ENCODE data around the gene SLC17A5. TPM values are rescaled to one million over a fixed set of nuclear protein-coding genes. Genes with fewer than 3 reads are reported as not detected.
"Not testable (repeated sequence)": the region's sequence is repeated elsewhere in the genome, so short reads cannot be mapped to it uniquely, and the experiment has no call there.

The SLC17A5 gene
- total RNA-seq, 1 donor from 2014 or later, result 8.1 TPM

DNA sequence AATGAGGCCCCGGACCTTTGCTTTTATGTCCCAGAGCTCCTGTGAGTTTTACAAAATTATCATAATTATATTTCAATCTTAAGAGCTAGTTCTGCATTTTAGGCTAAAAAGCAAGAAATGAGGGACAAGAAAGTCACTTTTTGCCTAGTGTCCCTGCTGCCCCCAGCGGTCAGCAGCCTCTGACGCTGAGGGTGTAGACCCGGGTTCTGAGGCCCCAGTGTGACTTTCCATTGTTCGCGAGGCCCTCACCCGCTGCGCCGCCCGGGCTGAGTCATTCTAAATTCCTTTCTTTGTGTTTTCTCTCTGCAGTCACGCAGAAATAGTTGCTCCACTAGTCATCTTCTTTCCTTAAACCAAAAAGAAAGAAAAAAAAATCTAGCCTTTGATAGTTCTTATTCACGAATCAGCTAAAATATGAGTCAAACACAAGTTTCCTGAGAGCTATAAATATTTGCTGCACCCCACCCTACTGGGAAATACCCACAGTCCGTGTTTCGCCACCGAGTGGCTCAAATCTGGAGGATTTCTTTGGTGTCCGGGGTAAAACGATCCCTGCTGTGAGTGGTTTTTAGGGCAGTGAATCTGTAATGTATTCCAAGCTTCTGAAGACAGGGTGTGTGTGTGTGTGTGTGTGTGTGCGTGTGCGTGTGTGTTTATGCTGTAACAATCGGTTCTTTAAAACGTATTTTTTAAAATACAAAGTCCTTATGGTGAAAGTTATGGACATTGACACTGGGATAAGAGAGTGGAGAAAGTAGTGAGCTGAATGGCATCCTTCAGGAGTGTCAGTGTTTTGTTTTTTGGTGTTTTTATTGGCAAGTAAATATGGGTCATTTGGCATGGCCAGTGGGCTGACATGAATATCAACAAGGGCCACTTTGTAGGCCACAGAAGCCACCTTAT lies 73.3 kb downstream of the SLC17A5 start:
- no peaks in the 10 kb centered on the region for H3K27me3 Mint-ChIP-seq
- peak overlapping the region; percentile 0 for H3K4me3 Mint-ChIP-seq (ENCODE audit: low read depth)
- peaks cover 3% of the 10 kb centered on the region for H3K36me3 Mint-ChIP-seq (ENCODE audit: insufficient read depth)
- H3K27ac Mint-ChIP-seq, result peak overlapping the region; percentile 99
- DNase-seq (ENCODE audit: low spot score, unreplicated experiment), result peak; percentile 65
- peaks cover 7% of the 10 kb centered on the region for H3K9me3 Mint-ChIP-seq (ENCODE audit: low read depth)
- TF ChIP-seq CTCF (IDR thresholded peaks at IDR 0.05; ENCODE audit: unreplicated experiment), result peak; percentile 64
- peaks cover 19% of the 10 kb centered on the region for H3K4me1 Mint-ChIP-seq (ENCODE audit: low read depth)

DNA sequence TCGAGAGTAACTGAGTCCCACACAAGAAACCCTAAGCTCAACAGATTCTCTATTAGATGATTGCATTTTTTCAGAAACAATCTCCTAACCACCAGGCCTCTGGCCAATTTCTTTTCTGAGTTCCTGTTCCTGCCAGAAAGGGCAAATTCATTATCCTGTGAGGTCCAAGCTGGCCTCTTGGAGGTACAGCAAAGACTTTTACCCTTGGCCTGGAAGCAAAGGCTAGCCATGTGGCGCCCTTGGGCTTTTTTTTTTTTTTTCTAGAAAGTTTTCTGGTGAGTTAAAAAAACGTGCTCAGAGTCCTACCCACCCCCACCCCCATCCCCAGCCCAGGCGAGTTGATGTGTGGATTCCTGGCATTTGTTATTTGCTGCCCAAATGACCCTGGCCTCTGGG lies 73.9 kb downstream of the SLC17A5 start:
- H3K4me3 Mint-ChIP-seq (ENCODE audit: low read depth), result peak overlapping the region; percentile 0
- peaks cover 14% of the 10 kb centered on the region for H3K4me1 Mint-ChIP-seq (ENCODE audit: low read depth)
- TF ChIP-seq CTCF (IDR thresholded peaks at IDR 0.05; ENCODE audit: unreplicated experiment), result no peak
- peaks cover 7% of the 10 kb centered on the region for H3K9me3 Mint-ChIP-seq (ENCODE audit: low read depth)
- no peaks in the 10 kb centered on the region for H3K27me3 Mint-ChIP-seq
- H3K36me3 Mint-ChIP-seq (ENCODE audit: insufficient read depth), result peaks cover 3% of the 10 kb centered on the region
- peak overlapping the region; percentile 99 for H3K27ac Mint-ChIP-seq
- DNase-seq (ENCODE audit: low spot score, unreplicated experiment), result no peak

- peaks cover 3% of the 10 kb centered on the region for H3K36me3 Mint-ChIP-seq (ENCODE audit: insufficient read depth)
- TF ChIP-seq CTCF (IDR thresholded peaks at IDR 0.05; ENCODE audit: unreplicated experiment), result no peak
- peak overlapping the region; percentile 99 for H3K27ac Mint-ChIP-seq
- no peak overlapping the region for H3K4me3 Mint-ChIP-seq (ENCODE audit: low read depth)
- peaks cover 7% of the 10 kb centered on the region for H3K9me3 Mint-ChIP-seq (ENCODE audit: low read depth)
- H3K4me1 Mint-ChIP-seq (ENCODE audit: low read depth), result peaks cover 14% of the 10 kb centered on the region
- no peak for DNase-seq (ENCODE audit: low spot score, unreplicated experiment)
- no peaks in the 10 kb centered on the region for H3K27me3 Mint-ChIP-seq
Observed at GRCh38 chr6:73579389-73579788, 74.4 kb downstream of the SLC17A5 start.

- peaks cover 20% of the 10 kb centered on the region for H3K4me1 Mint-ChIP-seq (ENCODE audit: low read depth)
- no peak overlapping the region for H3K4me3 Mint-ChIP-seq (ENCODE audit: low read depth)
- DNase-seq (ENCODE audit: low spot score, unreplicated experiment), result no peak
- peaks cover 7% of the 10 kb centered on the region for H3K9me3 Mint-ChIP-seq (ENCODE audit: low read depth)
- no peaks in the 10 kb centered on the region for H3K27me3 Mint-ChIP-seq
- no peak for TF ChIP-seq CTCF (IDR thresholded peaks at IDR 0.05; ENCODE audit: unreplicated experiment)
- peaks cover 3% of the 10 kb centered on the region for H3K36me3 Mint-ChIP-seq (ENCODE audit: insufficient read depth)
- peak overlapping the region; percentile 31 for H3K27ac Mint-ChIP-seq
Observed at GRCh38 chr6:73577676-73578075, 76.1 kb downstream of the SLC17A5 start.

- not testable (repeated sequence) for H3K4me3 Mint-ChIP-seq (ENCODE audit: low read depth); H3K27me3 Mint-ChIP-seq; H3K9me3 Mint-ChIP-seq (ENCODE audit: low read depth); H3K4me1 Mint-ChIP-seq (ENCODE audit: low read depth); H3K27ac Mint-ChIP-seq; H3K36me3 Mint-ChIP-seq (ENCODE audit: insufficient read depth); DNase-seq (ENCODE audit: low spot score, unreplicated experiment)
Observed at GRCh38 chr6:73572531-73572930, 81.3 kb downstream of the SLC17A5 start.

- H3K4me3 Mint-ChIP-seq (ENCODE audit: low read depth); H3K4me1 Mint-ChIP-seq (ENCODE audit: low read depth); DNase-seq (ENCODE audit: low spot score, unreplicated experiment); H3K27me3 Mint-ChIP-seq; H3K36me3 Mint-ChIP-seq (ENCODE audit: insufficient read depth); H3K9me3 Mint-ChIP-seq (ENCODE audit: low read depth): not testable (repeated sequence)
- peak overlapping the region; percentile 81 for H3K27ac Mint-ChIP-seq
Observed at GRCh38 chr6:73571218-73572181, 82.3 kb downstream of the SLC17A5 start.

All from progenitor cell of endocrine pancreas (in vitro differentiated cells).